ENCODE results near the gene BICD2.

DNA sequence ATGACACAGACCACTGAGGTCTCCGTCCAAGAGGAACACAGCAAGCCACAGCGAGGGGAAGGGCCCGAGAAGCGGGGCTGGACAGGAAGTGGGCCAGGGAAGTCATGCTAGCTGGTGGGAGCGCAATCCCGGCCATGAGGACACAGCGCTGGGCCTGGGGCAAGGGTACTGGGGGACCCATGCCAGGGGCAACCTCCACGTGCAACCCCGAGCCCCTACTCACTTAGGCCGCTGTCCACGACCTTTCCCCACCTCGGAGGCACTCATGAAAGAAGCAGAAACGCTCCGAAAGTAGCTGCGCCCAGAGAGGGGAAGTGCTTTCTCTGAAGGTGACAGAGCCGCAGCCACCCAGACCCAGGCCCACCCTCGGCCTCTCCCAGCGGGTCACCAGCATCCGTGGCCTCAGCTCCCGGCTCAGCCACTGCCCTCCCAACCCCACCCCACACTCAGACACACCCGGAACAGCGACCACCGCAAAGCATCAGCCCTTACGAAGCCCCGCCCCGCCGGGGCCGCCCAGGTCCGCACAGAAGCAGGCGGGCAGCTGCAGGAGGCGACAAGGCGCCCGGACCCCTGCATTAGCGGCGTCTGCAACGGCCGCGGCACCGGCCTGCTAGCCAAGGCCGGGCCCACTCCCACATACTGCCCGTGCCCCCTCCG, 782 bp downstream of the BICD2 start:
- TF ChIP-seq, protein P1, sequence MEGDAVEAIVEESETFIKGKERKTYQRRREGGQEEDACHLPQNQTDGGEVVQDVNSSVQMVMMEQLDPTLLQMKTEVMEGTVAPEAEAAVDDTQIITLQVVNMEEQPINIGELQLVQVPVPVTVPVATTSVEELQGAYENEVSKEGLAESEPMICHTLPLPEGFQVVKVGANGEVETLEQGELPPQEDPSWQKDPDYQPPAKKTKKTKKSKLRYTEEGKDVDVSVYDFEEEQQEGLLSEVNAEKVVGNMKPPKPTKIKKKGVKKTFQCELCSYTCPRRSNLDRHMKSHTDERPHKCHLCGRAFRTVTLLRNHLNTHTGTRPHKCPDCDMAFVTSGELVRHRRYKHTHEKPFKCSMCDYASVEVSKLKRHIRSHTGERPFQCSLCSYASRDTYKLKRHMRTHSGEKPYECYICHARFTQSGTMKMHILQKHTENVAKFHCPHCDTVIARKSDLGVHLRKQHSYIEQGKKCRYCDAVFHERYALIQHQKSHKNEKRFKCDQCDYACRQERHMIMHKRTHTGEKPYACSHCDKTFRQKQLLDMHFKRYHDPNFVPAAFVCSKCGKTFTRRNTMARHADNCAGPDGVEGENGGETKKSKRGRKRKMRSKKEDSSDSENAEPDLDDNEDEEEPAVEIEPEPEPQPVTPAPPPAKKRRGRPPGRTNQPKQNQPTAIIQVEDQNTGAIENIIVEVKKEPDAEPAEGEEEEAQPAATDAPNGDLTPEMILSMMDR (IDR thresholded peaks at IDR 0.05; ENCODE audit: low read length), result no peak
- no peak for TF ChIP-seq EZH2 (optimal IDR thresholded peaks at IDR 0.05; ENCODE audit: low read depth, low read length)
- TF ChIP-seq EZH2phosphoT487 (IDR thresholded peaks at IDR 0.05; ENCODE audit: low read length), result no peak

All from MM.1S (cell line).